Measurements from ENCODE around the gene EGFL7.

The EGFL7 gene

DNA sequence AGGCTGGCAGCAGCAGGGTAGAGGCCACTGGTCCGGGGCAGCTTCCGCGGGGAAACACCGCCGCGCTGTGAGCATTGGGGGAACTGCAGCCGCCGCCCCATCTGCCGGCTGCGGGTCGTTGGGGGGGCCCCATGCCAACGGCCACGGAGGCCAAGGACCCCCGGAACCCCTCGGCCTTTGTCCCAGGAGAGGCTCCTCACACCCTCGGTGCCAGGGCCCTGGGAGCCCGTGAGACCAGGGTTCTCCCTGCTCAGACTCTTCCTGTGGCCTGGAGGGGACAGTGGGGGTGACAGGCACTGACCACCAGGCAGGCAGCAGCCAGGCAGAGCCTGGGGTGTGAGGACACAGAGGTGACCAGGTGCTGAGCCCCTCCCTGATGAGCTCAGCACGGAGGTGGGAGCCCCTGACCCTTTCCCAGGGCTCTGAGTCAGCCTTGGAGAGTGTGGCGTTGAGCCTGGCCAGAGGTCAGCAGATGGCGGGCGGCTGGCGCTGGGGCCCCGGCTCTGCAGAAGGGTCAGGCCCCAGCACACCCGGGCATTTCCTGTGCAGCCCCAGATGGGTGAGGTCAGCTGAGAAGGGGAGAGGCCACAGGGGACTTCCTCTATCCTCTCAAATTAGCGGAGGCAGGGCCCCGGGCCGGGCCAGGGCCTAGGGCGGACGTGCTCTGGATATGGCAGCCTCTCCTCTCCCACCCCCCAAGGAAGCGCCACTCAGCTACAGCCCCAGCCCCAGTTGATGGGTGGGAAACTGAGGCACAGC is 17.9 kb upstream of the EGFL7 start:
- no peak overlapping the region for H3K9ac ChIP-seq
- H3K4me1 ChIP-seq, result no peaks in the 10 kb centered on the region
- TF ChIP-seq, protein P1, sequence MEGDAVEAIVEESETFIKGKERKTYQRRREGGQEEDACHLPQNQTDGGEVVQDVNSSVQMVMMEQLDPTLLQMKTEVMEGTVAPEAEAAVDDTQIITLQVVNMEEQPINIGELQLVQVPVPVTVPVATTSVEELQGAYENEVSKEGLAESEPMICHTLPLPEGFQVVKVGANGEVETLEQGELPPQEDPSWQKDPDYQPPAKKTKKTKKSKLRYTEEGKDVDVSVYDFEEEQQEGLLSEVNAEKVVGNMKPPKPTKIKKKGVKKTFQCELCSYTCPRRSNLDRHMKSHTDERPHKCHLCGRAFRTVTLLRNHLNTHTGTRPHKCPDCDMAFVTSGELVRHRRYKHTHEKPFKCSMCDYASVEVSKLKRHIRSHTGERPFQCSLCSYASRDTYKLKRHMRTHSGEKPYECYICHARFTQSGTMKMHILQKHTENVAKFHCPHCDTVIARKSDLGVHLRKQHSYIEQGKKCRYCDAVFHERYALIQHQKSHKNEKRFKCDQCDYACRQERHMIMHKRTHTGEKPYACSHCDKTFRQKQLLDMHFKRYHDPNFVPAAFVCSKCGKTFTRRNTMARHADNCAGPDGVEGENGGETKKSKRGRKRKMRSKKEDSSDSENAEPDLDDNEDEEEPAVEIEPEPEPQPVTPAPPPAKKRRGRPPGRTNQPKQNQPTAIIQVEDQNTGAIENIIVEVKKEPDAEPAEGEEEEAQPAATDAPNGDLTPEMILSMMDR (IDR thresholded peaks at IDR 0.05), result peak; percentile 68
- no peaks in the 10 kb centered on the region for H3K9me3 ChIP-seq (ENCODE audit: control insufficient read depth, low read length)
- H3K27ac ChIP-seq, result peak overlapping the region; percentile 45
- peak overlapping the region; percentile 11 for H3K4me2 ChIP-seq (ENCODE audit: low read length)
- no peaks in the 10 kb centered on the region for H3K36me3 ChIP-seq (ENCODE audit: control insufficient read depth, insufficient read depth, low read length)
- H3K27me3 ChIP-seq (ENCODE audit: control insufficient read depth, insufficient read depth, low read length), result peaks cover 4% of the 10 kb centered on the region
- H3K79me2 ChIP-seq, result no peaks in the 10 kb centered on the region
- H3K4me3 ChIP-seq (ENCODE audit: low read depth, low read length), result no peak overlapping the region
- no peak overlapping the region for H2AFZ ChIP-seq

DNA sequence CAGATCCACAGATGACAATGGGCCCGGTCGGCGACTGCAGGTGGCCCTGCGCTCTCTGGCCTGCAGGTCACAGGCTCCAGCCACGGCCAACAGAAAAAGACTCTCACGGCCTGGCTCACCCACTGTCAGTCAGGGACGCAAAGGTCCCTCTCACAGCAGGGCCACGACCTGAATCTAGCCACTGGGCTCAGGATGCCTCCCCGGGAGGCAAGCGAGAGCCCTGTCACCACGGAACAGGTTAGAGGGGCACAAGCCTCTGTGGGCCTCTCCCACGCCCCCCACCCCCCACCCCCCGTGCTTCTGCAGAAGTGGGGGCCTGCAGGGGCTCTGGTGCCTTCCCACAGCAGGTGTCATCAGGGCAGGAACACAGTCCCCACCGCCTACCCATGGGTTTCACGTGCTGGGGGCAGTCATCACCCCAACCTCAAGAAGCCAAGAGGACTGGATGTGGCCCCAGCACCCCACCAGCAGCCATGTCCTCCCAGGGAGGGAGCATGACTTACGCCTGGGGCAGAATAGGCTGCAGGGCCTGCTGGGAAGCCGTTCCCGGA is 17.3 kb upstream of the EGFL7 start:
- Histone ChIP-seq H3K27ac (peak overlapping the region; percentile 49), H3K4me2 (ENCODE audit: low read length) (no peak overlapping the region), H3K4me1 (no peaks in the 10 kb centered on the region), H2AFZ (no peak overlapping the region), H3K36me3 (ENCODE audit: control insufficient read depth, insufficient read depth, low read length) (no peaks in the 10 kb centered on the region), H3K27me3 (ENCODE audit: control insufficient read depth, insufficient read depth, low read length) (peaks cover 4% of the 10 kb centered on the region), H3K9me3 (ENCODE audit: control insufficient read depth, low read length) (no peaks in the 10 kb centered on the region), H3K79me2 (no peaks in the 10 kb centered on the region), H3K4me3 (ENCODE audit: low read depth, low read length) (no peak overlapping the region), H3K9ac (no peak overlapping the region)
- TF ChIP-seq, protein P1 (IDR thresholded peaks at IDR 0.05), result no peak

DNA sequence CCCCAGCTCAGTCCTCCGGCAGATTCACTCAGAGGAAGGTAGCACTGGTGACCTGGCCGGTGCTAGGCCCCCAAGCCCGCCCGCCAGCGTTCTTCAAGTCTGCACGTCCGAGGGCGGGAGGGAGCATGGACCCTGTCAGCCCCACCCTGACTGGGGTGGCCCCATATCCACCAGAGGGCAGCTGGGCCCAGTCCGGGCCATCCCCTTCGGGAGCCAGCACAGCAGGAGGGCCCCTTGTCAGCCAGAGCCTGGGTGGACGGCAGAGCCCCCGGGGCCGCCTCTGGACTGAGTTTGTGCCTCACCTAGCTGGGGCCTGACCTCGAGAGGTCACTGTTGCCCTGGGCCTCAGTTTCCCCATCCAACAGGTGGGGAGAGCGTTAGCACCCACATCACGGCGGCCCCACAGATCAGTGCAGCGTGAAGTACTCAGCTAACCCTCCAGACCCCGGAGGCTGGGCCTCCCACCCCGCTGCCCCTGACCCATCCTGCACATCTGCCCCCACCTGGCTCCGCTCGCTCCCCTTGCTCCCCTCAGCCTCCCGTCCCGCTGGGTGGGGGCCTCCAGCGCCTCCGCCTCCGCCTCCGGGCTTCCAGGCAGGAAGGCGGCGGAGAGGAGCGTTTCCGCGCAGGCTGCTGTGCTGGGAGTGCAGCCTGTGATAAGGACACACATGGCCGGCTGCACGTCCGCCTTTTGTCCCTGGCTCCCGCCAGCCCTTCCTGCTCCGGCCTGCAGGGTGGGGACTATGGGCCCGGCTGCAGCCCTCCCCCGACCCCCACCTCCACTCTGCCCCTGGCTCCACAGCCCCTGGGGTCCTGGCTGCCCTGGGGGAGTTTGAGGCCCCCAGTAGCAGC is 16.6 kb upstream of the EGFL7 start:
- no peaks in the 10 kb centered on the region for H3K9me3 ChIP-seq (ENCODE audit: control insufficient read depth, low read length)
- H3K4me1 ChIP-seq, result no peaks in the 10 kb centered on the region
- H3K9ac ChIP-seq, result no peak overlapping the region
- H3K79me2 ChIP-seq, result no peaks in the 10 kb centered on the region
- TF ChIP-seq, protein P1 (IDR thresholded peaks at IDR 0.05), result no peak
- no peak overlapping the region for H2AFZ ChIP-seq
- peaks cover 4% of the 10 kb centered on the region for H3K27me3 ChIP-seq (ENCODE audit: control insufficient read depth, insufficient read depth, low read length)
- H3K27ac ChIP-seq, result peak overlapping the region; percentile 51
- no peak overlapping the region for H3K4me2 ChIP-seq (ENCODE audit: low read length)
- no peaks in the 10 kb centered on the region for H3K36me3 ChIP-seq (ENCODE audit: control insufficient read depth, insufficient read depth, low read length)
- no peak overlapping the region for H3K4me3 ChIP-seq (ENCODE audit: low read depth, low read length)

DNA sequence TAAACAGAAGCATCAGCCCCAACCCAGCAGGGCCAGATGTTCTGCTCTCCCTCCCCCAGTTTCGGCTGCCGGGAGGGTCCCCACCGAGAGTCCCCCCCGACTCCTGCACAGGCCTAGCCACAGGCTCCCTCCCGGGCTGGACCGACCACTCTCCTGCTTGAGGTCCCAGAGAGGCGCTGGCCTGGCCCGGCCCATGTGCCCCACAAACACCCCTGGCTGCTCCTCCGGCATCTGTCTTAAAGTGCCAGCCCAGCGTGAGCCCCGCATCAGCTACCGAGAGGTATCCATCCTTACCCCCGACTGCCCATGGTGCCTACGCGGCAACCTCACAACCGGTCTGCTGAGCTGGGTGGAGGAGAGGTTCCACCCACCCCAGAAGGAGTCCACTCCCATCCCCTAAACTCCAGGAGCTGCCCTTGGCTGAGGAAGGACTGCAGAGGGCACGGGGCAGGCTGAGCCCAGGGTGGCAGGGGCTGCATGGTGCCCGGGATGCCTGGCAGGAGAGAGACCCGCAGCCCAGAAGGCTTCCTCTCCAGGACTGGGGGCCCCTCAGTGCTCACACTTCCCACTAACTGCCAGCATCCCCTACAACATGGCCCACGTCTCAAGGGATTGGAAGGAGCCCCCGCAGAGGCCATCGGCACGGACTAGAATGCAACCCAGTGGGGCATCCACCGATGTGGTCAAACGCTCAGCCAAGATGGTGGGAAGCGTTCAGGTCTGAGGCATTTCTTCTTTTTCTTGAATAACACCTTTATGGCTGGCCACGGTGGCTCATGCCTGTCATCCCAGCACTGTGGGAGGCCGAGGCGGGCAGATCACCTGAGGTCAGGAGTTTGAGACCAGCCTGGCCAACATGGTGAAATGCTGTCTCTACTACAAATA is 15.6 kb upstream of the EGFL7 start:
- TF ChIP-seq, protein P1 (IDR thresholded peaks at IDR 0.05), result no peak
- Histone ChIP-seq H3K27ac (peak overlapping the region; percentile 51), H3K9me3 (ENCODE audit: control insufficient read depth, low read length) (no peaks in the 10 kb centered on the region), H3K36me3 (ENCODE audit: control insufficient read depth, insufficient read depth, low read length) (no peaks in the 10 kb centered on the region), H3K27me3 (ENCODE audit: control insufficient read depth, insufficient read depth, low read length) (peaks cover 4% of the 10 kb centered on the region), H3K4me1 (no peaks in the 10 kb centered on the region), H3K4me3 (ENCODE audit: low read depth, low read length) (no peak overlapping the region), H2AFZ (no peak overlapping the region), H3K4me2 (ENCODE audit: low read length) (no peak overlapping the region), H3K79me2 (no peaks in the 10 kb centered on the region), H3K9ac (no peak overlapping the region)
